NCI-H748 (cell line): Measurements from ENCODE around the gene NFIA.

Experiments used
- DNase-seq: peaks from one replicate; lab custom pipeline; 2025; ENCODE audit not compliant: unreplicated experiment; lab: John Stamatoyannopoulos, UW

Gene NFIA

GRCh38 chr1:61289232-61290098 lies 207.1 kb downstream of the NFIA start:
- no peak for DNase-seq

GRCh38 chr1:61290525-61290924 lies 208.2 kb downstream of the NFIA start:
- DNase-seq, result no peak

- DNase-seq, result no peak
Measured at GRCh38 chr1:61293197-61293596, 210.8 kb downstream of the NFIA start.

- no peak for DNase-seq
Measured at GRCh38 chr1:61293986-61294504, 211.7 kb downstream of the NFIA start.

GRCh38 chr1:61294930-61295329 lies 212.6 kb downstream of the NFIA start:
- DNase-seq, result no peak

GRCh38 chr1:61295818-61296537 lies 213.6 kb downstream of the NFIA start:
- DNase-seq, result no peak

- no peak for DNase-seq
Measured at GRCh38 chr1:61297887-61298286, 215.5 kb downstream of the NFIA start.

- DNase-seq, result no peak
Measured at GRCh38 chr1:61299463-61299862, 217.1 kb downstream of the NFIA start.

GRCh38 chr1:61300899-61301298 lies 218.5 kb downstream of the NFIA start:
- DNase-seq, result no peak

- no peak for DNase-seq
Measured at GRCh38 chr1:61301824-61302657, 219.7 kb downstream of the NFIA start.

GRCh38 chr1:61307422-61308142 lies 225.2 kb downstream of the NFIA start:
- no peak for DNase-seq

GRCh38 chr1:61310057-61310456 lies 227.7 kb downstream of the NFIA start:
- no peak for DNase-seq

GRCh38 chr1:61310538-61310937 lies 228.2 kb downstream of the NFIA start:
- DNase-seq, result no peak

GRCh38 chr1:61313906-61314422 lies 231.6 kb downstream of the NFIA start:
- DNase-seq, result no peak

GRCh38 chr1:61315011-61315410 lies 232.7 kb downstream of the NFIA start:
- DNase-seq, result no peak

GRCh38 chr1:61316493-61316892 lies 234.1 kb downstream of the NFIA start:
- DNase-seq, result no peak

- DNase-seq, result no peak
Measured at GRCh38 chr1:61318319-61319125, 236.2 kb downstream of the NFIA start.

- no peak for DNase-seq
Measured at GRCh38 chr1:61320575-61320974, 238.2 kb downstream of the NFIA start.

GRCh38 chr1:61322008-61322744 lies 239.8 kb downstream of the NFIA start:
- DNase-seq, result peak; percentile 66
